GM18526 (cell line): ENCODE results near the gene PROSER2.

Source experiments
- POLR2A ChIP-seq: IDR thresholded peaks from 3 replicates; pipeline ENCODE4 v1.6.1; 2011; ENCODE audit not compliant: insufficient read length; ENCODE audit errors: extremely low read depth

PROSER2 gene

DNA sequence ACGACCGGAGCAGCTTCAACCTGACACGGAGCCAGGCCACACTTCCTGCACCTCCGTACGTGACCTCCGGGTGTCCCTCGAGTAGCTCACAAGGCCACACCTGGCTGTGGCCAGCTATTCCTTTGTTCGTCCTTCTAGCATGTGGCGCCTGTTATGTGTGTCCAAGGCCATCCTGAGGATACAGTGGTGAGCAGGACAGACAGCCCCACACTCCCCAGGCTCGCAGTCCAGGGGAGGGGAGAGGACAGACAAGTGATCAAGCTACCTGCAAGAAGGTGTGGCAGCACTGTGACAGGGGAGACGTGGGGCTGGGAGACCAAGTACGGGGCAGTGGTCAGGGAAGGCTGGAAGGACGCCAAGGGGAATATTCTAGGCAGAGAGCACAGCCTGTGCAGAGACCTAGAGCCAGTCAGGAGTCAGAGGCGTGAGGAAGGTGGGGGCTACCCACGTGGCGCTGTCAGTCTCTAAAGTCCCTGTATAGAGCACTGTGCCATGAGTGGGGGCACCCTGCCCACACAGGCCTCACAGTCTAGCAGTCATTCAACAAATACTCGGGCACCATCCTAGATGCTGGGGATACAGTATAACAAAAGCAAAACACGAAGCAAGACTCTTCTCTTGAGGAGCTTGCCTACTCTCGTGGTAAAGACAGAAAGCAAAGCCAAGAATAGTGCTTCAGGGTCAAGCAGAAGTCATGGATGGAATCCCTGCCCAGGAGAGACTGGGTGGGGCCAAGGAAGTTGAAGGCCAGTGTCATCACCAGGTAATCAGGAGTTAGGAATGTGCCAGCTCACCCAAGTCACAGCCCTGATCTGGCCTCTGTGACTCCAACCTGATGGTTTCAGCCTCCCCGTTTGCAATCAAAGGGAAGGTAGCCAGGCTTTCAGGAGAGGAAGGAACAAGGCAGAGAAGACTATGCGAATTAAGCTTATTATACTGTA lies 58.6 kb downstream of the PROSER2 start:
- no peak for TF ChIP-seq POLR2A

DNA sequence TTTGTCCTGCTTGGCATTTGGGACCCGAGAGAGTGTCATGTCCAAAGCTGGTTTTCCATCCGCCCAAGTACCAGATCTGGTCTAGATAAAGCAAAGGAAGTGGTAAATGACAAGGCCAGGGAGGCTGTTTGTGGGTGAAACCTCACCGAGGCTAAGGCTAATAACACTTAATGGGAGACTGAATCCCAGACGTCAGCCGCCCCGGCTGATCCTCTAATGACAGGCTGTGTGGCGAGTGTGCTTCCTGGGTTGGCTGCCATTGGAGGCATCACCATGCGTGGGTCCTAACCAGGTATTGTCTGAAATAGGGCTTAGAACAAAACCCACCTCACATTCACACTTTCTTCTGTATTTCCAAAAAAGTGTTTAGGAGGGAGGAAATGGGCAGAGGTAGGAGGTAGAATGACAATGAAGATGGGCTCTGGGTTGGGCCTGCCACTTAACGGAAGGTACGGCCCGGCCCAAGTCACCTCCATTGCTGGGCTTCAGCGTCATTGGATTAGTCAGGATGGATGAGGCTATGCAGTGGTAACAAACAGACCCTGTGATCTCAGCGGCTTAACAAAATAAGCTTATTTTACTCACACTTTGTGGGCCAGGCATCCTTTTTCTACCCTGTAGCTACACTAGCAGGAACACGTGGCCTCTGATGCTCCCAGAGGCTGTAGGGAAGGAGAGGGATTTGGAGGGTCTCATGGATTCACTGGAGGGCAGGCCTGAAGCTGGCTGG lies 59.7 kb downstream of the PROSER2 start:
- no peak for TF ChIP-seq POLR2A

DNA sequence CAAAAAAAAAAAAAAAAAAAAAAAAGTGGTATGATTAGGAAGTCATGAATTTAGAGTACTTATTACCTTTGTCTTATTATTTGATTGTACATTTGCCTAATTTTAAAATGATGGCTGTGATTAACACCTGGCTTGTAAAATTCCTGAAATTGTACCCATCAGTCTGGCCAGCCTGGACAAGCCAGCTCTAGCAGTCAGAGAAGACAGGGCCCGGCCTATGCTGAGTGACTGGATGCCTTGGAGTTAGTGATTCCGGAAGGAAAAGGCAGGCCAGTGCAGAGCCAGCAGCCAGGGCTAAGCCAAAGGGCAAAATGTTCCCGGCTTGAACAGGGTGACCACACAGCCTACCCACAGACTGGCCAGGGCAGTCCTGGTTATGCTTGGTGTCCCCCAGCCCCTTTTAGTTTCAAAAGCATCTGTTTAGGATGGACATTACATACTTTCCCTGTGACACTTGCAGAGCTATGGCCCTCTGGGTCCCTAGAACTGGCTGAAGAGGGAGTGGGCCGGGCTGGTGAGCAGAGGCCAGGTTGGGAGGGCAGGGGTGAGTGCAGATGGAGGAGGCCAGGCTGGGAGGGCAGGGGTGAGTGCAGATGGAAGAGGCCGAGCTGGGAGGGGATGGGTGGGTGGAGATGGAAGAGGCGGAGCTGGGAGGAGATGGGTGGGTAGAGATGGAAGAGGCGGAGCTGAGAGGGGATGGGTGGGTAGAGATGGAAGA lies 61.7 kb downstream of the PROSER2 start:
- no peak for TF ChIP-seq POLR2A

DNA sequence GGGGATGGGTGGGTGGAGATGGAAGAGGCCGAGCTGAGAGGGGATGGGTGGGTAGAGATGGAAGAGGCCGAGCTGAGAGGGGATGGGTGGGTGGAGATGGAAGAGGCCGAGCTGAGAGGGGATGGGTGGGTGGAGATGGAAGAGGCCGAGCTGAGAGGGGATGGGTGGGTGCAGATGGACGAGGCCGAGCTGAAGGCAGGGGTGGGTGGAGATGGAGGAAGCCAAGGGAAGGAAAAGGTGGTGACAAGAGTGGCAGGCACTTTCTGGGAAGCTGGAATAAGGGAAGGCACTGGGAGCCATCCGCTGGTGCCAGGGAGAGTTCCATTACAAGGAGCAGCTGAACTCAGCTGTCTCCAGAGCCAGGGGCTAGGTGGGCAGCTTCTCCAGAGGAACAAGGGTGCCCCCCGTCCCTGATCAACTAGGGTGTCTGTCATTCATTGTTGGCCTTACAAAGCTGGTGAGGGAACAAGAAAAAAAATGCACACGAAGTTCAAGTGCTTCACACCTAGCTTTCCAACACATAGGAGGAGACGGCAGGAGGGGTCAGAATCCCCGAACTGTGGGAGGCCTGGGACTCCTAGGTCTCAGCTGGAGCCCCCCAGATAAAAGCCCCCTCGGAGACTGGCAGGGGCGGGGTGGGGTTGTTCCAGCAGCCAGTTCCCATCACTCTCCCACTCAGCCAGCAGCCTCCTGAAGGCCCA lies 62.4 kb downstream of the PROSER2 start:
- TF ChIP-seq POLR2A, result no peak

DNA sequence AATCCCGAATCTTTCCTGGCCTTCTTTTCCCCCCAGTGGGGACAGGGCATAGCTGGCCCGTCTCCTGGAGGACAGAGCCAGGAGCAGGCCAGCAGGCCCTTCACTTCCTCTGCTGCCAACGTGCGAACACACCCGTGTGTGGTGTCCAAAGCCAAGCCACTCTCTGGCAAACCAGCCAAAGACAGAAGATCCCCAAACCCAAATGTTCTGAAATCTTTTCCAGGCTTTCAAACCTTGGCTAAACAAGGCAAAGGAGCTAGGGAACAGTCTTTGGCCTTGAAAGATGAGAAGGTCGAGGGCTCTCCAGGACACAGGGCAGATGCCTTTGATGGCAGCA lies 63.0 kb downstream of the PROSER2 start:
- TF ChIP-seq POLR2A, result no peak

DNA sequence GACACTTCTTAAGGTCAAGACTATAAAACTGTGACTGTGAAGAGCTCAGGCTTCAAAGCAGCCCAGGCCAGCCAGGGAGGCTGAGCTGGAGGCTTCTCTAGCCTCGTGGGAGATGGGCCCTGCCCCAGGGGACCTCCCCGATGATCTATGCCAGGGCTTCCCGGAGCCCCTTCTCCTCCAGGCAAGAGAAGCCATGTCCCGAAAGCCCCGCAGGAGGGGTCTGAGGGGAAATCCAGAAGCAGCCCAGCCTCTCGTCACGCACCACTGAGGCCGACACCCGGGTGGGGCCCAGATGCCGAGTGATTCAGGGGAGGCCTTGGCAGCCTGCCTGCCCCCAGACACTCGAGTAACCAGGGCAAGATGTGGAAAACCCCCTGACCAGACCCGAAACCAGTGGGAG lies 63.7 kb downstream of the PROSER2 start:
- TF ChIP-seq POLR2A, result no peak

DNA sequence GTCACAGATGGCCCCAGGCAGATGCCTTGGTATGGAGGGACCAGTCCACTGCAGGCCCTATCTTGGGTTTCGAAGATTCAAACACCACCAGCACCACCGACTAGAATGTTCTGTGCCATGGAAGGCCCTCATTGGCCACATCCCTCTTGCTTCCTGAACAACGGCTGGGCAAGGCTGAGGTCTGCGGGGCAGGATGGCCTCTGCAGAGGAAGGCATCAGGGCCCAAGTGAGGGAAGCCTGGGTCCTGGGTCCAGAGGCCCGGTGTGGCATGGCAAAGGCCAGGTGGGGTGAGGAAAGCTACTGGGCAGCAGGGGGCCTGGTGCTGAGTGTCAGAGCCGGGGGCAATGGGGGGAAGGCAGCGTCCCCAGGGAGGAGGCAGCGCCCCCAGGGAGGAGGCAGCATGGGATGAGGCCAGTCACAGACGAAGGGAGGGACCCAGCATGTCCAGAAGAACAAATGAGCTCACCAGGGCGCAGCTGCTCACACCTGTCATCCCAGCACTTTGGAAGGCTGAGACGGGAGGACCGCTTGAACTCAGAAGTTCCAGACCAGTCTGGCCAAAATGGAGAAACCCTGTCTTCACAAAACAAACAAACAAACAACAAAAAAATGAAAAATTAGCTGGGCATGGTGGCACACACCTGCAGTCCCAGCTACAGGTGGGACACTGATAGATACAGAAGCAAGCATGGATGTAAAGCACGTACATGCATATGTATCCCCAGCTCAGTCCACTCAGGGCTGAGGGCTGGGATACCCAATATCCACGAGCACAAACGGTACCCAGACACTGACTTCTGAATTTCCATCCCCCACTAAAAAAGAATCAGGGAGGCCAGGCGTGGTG lies 64.4 kb downstream of the PROSER2 start:
- no peak for TF ChIP-seq POLR2A

DNA sequence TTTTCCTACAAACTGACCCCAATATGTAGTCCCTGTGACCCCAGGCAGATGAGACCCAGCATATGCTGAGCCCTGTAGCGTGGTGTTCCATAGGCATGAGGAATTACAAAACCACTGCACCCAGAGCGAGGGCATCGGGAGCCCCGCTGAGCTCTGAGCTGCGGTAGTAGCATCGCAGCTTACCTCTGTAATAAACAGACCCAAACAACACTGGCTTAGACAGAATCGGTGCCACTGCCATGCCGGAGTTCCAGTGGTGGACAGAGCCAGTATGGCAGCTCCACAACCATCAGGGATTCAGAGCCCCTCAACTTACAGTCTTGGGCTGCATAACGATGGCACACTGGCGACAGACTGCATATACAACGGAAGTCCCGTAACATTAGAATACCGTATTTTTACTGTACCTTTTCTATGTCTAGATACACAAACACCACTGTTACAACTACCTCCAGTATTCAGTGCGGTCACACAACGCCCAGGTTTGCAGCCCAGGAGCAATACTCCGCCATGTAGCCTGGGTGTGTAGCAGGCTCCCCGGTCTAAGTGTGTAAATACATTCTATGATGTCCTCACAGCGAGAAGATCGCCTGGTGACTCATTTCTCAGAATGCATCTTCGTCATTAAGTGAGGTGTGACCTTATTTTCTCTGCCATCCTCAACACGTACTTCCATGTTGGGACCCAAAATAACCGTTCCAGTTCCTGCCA lies 68.8 kb downstream of the PROSER2 start:
- no peak for TF ChIP-seq POLR2A

DNA sequence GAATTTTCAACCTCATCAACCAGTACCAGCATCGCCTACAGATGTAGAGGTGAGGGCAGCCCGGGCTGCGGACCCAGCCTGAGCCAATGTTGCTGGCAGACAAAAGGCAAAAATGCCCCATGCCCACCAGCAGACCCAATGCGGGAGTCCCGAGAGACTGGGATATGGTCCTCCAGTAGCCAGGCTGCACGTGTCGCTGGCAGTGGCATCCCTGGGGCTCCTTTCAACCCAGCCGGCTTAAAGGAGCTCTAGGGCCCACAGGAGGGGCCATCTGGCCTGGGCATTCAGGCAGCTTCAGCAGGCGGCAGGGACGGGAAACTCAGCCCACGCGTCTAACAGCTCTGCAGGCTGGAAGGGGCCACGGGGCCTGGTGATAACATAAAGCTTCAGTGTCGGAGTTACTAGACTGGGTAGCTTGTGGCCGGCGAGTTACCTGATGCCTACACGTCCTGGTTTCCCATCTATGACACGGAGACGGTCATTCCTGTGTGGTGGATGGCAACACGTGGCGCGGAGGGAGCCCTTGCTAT lies 70.7 kb downstream of the PROSER2 start:
- no peak for TF ChIP-seq POLR2A

DNA sequence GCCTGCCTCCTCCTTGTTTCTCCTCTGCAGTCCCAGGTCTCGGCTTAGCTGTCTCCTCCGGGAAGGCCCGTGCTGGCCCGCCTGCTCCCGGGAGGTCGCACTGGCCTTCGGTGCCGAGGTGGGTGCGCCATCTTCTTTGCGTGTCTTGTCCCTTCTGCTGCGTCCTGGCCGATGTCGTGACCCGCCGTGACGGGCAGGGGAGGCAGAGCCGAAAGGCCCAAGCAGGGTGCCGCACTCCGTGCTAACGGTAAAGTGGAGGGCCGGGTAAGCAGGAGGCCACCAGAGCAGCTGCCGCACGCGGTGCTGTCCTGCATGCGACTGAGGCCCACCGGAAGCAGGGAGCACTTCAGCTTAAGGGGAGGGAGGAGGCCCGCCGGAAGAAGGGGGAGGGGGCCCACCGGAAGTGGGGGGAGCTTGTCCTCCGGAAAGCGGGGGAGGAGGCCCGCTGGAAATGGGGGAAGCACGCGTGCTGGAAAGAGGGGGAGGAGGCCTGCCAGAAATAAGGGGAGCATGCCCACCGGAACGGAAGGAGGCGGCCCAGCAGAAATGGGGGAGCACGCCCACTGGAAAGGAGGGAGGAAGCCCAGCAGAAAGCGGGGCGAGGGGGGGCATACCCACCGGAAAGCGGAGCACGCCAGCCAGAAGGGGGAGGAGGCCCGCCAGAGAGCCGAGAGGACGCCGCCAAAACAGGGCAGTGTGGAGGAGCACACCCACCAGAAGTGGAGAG lies 71.4 kb downstream of the PROSER2 start:
- no peak for TF ChIP-seq POLR2A

DNA sequence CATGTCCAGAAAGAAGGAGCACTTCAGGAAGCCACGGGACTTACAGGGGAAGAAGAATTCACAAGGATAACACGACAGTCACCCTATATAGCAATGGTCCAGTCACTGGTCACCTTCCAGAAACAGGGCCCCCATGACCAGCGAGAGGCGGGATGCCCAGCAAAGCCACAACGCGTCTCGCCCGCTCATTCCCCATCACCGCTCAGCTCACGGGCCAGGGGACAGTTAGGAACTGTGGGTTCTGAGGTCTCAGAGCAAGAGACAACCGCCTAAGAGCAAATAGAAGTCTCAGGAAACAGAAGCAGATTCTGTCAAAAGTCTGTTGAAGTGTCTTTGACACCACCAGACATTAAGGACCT lies 71.9 kb downstream of the PROSER2 start:
- TF ChIP-seq POLR2A, result no peak

DNA sequence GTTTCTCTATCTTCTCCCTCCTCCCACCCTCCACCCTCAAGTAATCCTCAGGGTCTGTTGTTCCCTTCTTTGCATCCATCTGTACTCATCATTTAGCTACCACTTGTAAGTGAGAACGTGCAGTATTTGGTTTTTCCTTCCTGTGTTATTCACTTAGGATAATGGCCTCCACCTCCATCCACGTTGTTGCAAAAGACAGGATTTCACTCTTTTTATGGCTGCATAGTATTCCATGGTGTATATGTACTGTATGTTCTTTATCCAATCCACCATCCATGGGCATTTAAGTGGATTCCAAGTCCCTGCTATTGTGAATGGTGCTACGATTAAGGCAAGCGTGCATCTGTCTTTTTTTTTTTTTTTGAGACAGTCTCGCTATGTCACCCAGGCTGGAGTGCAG lies 72.4 kb downstream of the PROSER2 start:
- TF ChIP-seq POLR2A, result no peak
